ENCODE data around the gene ROPN1L.

Gene ROPN1L

DNA sequence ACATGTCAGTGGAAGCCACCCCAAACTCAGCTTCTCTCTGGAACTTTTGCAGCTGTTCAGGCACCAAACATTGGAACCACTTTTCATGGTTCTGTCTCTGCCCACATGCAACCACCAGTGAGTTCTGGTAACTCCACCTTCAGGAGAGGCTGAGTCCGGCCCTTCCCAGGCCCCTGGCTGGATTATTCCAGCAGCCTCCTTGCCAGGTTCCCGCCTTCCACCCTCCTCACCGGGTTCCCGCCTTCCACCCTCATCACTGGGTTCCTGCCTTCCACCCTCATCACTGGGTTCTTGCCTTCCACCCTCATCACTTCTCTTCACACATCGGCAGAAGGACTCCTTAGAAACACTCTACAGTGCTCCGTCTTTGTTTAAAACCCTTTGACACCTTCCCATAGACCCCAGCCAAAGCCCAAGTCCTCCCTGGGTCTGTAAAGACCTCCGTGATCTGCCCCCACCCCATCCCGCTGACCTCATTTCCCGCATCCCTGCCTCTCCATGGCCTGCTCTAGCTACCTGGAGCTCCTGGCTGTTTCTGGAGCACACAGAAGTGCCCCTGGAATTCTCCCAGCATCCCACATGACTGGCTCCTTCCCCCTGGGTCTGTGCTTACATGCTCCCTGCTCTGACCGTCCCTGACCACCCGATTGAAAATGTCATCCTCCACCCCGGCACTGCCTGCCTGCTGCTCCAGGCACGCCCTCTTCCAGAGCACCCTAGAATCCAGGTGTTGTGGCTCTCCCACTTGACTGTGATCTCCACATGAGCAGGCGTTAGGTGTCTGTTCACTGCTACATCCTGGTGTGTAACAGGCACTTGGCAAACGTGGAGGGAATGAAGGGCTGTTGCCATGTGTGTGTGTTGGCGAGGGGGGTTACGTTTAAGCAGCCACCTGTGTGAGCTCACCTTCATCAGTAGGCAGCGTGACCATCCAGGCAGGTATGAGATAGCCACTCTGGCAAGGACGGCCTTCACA, 17.7 kb downstream of the ROPN1L start:
- no peak for DNase-seq (ENCODE audit: low spot score)

DNA sequence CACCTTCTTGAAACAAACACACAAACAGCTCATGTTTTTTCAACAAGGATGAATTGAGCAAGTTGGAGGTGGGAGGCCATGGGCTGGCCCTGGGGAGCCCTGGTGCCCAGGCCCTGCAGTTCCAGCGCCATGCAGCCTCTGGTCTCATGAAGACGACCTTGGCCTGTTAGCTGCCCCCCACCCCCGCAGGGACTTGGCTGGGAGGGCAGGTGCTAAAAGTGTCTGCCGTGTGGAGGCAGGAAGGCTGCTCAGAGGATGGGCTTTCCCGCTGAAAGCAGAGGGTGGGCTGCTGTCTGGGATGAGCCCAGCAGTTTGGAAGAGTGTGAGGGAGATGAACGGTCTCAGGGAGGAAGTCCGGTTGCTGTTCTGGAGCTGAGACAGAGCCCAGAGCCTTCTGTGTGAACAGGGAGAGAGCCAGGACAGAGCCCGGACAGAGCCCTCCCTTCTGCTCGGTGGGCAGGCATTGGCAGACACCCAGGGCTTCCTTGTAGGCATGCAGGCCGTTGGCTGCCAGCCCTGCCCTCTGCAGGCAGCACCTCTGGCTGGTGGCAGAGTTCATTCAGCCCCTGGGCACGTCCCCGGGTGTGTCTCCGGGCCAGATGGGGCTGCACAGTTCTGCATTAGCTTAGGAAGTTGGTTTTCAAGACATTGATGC, 18.7 kb downstream of the ROPN1L start:
- no peak for DNase-seq (ENCODE audit: low spot score)

DNA sequence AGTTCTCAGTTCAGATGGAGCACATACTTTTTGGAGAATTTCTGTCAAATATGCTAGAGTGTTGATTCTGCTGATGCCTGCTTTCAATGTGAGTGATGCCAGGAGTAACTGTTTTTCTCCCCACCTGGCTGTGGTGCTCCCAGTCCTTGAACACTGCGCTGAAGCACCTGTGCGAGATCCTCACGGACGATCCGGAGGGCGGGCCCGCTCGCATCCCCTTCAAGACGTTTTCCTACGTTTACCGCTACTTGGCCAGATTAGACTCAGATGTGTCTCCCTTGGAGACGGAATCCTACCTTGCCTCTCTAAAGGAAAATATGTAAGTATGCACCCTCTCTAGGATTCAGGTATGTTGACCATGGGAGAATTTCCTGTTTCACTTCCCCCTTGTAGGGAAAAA, 19.4 kb downstream of the ROPN1L start:
- no peak for DNase-seq (ENCODE audit: low spot score)

DNA sequence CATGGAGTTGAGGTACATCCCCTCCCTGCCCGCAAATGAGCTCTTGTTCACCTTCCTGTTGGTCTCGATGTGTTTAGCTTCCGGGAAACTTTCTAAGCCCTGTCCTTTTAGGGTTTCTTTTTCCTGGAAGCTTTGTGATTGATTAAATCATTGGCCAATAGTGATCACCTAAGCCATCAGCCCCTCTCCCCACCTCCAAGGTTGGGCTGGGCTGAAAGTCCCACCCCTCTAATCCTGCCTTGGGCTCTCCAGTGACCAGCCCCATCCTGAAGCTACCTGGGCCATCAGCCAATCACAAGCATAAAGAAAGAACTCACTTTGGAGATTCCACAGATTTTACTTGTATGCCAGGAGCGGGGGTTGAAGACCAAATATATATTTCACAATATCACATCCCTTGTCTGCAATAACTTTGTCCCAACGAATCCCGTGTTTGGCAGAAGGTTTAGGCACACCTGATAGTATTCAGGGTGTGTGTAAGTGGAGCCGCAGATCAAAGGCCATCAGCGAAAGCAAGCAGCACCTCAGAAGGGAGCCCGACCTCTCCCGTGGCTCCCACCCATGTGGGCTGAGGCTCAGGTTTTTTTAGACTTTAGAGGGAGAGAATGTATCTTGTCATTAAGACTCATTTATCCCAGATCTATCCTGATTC, 20.4 kb downstream of the ROPN1L start:
- no peak for DNase-seq (ENCODE audit: low spot score)

DNA sequence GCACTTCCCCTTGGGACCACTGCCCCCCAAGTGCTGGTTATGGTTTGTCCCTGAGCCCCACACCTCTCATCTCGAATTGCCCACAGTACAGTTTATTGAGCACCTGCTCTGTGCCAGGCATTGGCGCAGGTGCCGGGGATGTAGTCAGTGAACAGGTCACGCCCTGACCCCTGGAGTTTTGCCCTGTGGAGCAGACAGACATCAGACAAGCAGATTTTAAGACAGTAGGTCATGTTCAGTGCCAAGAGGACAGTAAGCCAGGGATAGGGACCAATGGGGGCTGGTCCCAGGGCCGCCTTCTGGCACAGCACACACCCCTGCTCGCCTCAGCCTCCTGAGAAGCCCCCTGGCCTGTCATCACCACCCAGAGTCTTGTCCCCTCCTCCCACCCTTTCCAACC, 21.9 kb downstream of the ROPN1L start:
- no peak for DNase-seq (ENCODE audit: low spot score)

DNA sequence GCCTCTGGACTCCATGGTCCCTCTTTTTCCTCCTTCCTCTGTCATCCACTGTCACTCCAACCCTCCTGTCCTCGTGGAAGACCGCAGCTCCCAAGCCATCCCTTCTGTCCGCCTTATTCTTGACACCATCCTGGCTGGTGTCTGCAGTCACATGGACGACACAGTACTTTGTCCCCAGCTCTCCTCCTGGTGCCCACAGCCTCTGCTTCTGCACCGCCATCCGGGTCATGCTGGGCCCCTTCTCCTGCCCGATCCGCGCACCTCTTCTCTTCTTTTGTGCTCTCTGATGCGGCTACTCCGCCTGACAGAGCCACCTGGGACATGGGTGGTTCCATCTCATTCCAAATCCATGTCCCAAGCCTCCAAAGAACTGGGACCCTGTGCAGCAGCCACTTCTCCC, 22.5 kb downstream of the ROPN1L start:
- DNase-seq (ENCODE audit: low spot score): no peak

DNA sequence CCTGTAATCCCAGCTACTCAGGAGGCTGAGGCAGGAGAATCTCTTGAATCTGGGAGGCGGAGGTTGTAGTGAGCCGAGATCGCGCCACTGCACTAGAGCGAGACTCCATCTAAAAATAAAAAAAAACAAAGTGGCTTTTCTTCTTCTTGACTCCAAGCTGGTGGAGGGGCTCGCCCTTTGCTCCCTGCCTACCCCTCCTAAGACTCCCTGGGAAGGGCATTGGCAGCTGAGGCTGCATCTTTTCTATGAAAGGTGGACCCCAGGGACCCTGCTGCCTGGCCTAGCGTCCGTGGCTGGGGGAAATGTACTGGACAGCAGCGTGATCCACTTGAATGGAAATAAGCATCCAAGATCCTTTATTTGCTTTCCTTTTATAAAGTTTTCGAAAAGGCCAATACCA, 24.0 kb downstream of the ROPN1L start:
- no peak for DNase-seq (ENCODE audit: low spot score)

DNA sequence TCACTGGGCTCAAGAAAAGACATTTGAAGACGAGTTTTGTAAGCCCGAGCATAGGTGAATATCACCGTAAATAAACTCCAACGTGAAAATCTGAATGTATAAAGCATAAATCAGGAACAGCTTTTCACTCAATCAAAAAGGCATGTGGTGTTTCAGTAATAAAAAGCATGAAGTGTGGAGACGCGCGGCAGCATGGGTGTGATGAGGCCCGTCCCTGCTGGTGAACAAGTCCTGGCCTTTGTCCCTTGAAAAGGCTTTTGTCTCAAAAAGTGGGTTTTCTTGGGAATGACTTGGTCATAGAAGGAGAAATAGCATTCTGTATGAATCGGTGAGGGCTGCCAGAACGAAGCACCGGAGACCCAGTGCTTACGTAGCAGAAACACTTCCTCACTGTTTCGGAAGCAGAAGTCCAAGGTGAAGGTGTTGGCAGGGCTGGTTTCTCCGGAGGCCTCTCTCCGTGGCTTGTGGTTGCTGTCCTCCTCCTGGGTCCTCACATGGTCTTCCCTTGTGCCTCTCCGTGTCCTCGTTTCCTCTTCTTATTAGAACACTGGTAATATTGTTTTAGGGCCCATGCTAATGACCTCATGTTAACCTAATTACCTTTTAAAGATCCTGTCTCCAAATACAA, 24.9 kb downstream of the ROPN1L start:
- no peak for DNase-seq (ENCODE audit: low spot score)

DNA sequence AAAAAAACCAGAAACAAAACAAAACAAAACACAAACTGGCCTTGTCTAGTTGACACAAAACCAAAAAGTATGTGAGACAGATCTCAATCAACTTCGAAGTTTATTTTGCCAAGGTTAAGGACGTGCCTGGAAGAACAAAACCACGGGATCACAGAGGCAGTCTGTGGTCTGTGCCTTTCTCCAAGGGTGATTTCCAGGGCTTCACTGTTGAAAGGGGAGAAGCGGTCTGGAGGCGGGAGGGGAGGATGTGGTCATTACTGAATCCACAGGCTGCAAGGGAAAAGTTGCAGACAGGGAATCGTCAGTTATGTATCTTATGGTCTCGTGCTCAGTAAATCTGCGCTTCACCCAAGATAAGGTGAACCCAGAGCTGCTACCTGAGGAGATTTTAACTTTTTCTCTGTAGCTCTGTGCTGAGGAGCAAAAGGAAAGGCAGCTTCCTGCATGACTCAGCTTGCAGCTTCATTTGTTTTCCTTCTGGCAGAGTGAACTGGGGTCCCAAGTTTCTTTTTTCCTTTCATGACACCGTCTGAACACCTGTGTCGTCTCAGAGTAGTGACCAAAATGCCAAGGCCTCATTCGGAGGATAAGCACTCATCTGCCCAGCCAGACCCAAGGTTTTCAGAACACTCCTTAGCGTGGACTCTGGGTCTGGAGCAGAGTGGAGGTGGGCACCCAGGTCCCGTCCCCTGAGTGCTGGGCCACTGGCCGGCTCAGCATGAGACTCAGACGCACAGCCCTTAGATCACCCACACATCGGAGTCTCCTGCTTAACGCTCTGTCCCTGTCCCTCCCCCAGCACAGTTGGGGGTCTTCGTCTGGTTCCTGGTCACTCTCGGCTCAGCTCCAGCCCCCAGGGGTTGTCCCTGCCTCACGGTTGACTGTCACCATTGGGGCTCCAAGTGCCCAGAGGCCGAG, 25.9 kb downstream of the ROPN1L start:
- peak; percentile 48 for DNase-seq (ENCODE audit: low spot score)

DNA sequence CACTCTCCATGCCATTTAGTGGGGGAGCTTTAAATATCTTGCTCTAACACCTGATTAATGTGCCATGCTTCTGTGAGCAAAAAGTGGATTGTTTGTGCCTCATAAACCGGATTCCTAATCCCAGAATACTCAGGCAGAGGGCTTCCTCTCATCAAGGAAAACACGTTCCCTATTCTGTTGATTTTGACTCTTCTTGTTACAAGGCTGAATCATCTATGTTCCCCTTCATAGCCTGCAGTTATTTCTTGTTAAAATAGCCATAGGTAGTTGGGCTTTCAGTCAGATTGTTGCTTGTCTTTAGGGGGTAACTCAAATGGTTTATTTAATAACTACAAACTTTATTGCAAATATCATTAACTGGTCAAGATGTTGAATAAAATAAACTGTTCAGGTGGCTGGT, 26.6 kb downstream of the ROPN1L start:
- DNase-seq (ENCODE audit: low spot score): no peak

DNA sequence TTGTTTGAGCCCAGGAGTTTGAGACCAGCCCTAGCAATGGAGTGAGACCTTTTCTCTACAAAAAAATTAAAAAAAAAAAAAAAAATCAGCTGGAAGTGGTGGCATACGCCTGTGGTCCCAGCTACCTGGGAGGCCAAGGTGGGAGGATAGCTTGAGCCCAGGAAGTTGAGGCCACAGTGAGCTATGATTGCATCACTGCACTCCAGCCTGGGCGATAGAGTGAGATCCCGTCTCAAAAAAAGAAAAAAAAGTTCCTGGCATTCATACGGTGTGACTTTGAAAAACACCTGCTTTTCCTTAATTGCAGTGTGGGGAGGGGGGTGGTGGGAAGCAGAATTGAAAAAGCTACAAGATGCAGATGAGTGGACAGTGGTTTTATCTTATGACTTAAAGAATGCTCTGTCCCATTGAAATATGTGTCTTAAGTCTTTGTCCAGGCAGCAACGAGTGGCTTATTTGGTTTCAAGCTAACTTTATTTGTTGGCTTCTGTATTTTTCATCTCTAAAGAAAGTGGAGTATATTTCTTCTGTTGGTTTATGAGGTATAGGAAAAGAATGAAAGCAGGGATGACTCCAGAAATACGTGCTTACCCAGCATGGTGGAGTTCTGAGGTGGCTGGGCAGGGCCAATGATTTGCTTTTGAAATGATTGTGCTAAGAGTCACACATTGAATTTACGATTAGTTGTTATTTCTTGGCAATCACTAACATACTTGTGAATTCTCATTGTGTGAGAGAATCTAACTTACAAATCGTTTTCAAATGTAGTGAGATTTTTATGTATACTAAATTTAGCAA, 27.8 kb downstream of the ROPN1L start:
- DNase-seq (ENCODE audit: low spot score): no peak

DNA sequence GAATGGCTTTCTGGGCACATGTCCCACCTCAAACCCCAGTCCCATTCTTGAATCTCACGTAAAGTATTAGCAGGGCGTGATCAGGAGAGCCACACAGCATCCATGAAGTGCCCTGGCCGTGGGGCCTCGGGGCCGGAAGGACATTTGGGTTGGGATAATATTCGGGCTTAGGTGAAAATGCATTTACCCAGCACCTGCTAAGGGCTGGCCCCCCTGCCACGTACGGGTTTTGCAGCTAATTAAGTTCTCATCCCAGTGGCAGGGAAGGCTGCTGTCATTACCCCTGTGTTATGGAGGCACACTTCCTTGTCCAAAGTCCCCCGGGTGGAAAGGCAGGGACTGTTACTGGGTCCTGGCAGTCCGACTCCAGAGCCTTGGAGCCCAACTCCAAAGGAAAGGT, 29.0 kb downstream of the ROPN1L start:
- no peak for DNase-seq (ENCODE audit: low spot score)

DNA sequence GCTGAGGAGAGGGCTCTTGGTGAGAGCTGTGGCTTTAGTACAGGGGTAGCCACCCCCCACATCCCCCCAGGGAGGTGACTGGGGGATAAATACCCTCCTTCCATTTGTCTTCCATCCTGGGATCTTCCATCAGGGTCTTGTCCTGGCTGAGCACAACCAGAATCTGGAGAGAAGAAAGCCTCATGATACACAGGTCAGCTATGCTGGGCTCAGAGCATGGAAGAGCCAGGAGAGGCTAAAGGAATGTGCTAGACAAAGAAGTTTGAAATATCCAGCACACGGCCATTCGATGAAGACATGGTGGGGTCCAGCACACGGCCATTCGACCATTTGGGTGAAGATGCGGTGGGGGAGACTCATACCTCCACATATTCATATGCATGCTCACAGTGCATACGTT, 30.0 kb downstream of the ROPN1L start:
- no peak for DNase-seq (ENCODE audit: low spot score)

DNA sequence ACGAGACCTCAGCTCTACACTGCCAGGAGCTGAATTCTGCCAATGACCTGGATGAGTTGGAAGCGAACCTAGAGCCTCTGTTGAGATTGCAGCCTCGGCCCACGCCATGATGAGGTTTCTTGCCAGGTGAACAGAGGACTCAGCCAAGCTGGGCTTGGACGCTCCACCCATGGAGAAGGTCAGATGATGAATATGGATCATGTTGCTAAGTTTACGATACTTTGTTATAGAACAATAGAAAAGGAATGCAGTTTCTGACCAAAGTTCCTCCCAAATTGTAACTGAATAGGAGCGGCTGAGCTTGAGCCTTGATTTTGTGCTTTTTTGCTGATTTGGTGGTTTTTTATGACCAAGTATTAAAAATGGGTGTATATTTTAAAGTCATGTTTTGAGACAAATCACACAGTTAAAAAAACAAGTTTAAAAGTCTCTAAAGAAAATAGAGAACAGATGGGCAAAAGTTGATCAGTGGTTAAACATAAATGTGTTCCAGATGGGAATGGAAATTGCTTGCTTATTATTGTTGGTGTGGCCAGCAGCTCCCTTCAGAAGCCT, 32.9 kb downstream of the ROPN1L start:
- DNase-seq (ENCODE audit: low spot score): no peak

DNA sequence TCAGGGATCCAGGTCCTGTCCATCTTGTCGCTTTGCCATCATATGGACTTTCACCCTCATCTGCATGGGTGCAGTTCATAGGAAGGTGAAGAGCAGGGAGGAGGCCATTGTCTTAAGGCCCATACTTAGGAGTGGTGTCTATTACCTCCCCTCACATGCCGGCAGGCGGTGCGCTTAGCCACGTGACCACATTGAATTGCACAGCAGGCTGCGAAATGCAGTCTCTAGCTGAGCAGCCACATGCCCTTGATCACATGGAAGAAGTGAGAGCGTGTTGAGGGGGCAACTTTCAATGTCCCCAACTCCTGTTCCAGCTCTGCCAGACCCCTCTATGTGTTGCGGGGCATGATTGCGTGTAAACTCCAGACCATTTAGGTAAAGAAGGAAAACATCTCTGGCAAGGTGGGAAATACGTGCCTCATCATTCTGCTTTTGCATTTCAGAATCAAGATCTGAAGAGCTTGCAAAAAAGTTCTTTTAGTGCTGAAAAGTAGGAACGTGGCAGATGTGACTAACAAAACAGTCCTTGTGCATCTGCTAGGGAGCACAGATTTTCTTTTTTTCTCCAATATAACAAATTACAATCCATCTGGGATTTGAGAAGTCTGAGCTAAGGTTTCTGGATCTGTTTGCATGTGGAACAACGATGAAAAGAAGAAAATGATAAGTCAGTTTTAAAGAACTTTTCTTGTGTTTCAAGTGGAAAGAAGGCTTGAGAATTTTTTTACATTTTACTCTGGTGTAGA, 34.4 kb downstream of the ROPN1L start:
- no peak for DNase-seq (ENCODE audit: low spot score)

DNA sequence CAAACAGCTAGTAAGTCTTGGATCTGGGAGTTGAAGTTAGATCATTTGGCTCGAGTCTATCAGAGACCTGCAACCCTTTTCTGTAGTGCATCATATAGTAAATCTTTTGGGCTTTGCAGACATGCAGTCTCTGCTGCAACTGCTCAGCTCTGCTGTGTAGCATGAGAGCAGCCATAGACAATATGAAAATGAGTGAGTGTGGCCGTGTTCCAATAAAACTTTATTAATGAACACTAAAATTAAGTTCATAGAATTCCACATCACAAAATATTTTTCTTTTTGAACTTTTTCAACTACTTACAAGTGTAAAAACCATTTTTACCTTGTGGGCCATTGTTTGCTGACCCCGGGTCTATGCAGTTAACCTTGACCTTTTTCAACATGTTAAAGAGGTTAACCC, 35.2 kb downstream of the ROPN1L start:
- no peak for DNase-seq (ENCODE audit: low spot score)

DNA sequence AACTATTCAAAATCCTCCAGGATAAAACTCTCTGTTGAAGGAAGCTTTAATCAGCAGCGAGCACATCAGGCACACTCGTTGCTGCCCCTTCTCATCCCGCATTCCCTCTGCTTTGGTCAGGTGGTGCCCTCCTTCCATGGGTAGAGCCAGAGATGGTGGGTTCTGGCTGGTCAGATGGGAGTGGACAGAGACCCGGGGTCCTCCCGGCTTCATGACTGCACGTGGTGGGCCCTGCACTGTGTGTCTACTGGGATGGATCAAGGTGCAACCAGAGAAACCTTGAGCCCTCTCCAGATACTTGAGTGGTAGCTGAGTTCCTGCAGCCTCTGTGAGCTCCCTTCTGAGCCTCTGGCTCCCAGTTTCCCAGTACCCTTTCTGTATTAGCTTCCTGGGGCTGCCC, 36.3 kb downstream of the ROPN1L start:
- no peak for DNase-seq (ENCODE audit: low spot score)

DNA sequence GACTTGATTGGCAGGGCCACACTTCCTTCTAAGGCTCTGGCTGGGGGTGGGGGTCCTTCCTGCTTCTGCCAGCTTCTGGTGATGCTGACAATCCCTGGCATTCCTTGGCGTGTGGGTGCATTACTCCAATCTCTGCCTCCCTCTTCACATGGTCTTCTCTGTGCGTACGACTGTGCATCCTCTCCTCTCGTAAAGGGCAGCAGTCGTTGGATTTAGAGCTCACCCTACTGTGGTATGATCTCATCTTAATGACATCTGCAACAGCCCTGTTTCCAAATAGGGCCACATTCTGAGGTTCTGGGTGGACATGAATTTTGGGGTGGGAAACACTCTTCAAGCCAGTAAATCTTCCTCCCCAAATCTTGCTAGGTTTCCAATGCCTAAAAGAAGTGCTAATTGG, 36.8 kb downstream of the ROPN1L start:
- no peak for DNase-seq (ENCODE audit: low spot score)

DNA sequence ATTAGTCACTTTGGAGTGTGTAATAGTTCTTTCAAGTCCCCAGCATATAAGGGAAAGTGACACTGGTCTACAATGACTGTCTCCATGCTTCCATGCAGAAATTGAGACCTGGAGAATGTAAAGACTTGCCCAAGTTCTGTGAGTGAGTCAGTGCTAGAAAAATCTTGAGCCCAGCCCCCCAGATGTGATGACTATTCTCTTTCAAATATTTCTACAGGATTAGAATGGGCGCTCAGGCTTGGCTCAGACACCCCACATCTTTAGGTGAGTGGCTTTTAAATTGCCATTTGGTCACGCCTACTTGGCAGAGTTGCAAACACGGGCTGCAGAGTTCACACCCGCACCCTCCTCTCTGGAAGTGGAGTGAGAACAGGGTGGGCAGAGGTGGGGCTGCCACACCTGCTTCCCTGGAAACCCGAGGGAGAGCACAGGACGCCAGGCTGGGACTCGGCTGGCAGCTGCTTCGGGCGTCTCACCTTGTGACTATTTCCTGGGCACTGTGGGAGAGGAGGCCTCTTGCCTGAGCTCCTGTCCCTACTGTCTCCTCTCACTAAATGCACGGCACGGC, 37.6 kb downstream of the ROPN1L start:
- DNase-seq (ENCODE audit: low spot score): peak; percentile 87

Measured in SW480 (cell line).